BLaER1 (cell line): Measurements from ENCODE around the gene LTO1.
"Not testable (repeated sequence)": the region's sequence is repeated elsewhere in the genome, so short reads cannot be mapped to it uniquely, and the experiment has no call there.

Experiments used
- H3K27ac ChIP-seq: shearing (Covaris generic); formaldehyde crosslinking; 2 replicates; pipeline ENCODE4 v1.8.1; 2022
- H3K27me3 ChIP-seq: shearing (Covaris generic); formaldehyde crosslinking; 2 replicates; pipeline ENCODE4 v1.8.1; 2022
- H3K36me3 ChIP-seq: shearing (Covaris generic); formaldehyde crosslinking; 2 replicates; pipeline ENCODE4 v1.8.1; 2022
- H3K4me1 ChIP-seq: shearing (Covaris generic); formaldehyde crosslinking; 2 replicates; pipeline ENCODE4 v1.8.1; 2022
- H3K4me2 ChIP-seq: shearing (Covaris generic); formaldehyde crosslinking; 2 replicates; pipeline ENCODE4 v1.8.1; 2022
- H3K4me3 ChIP-seq: shearing (Covaris generic); formaldehyde crosslinking; 2 replicates; pipeline ENCODE4 v1.8.1; 2022
- H3K9ac ChIP-seq: shearing (Covaris generic); formaldehyde crosslinking; 2 replicates; pipeline ENCODE4 v1.8.1; 2022
- H3K9me3 ChIP-seq: shearing (Covaris generic); formaldehyde crosslinking; 2 replicates; pipeline ENCODE4 v1.8.1; 2022
- H4K20me1 ChIP-seq: shearing (Covaris generic); formaldehyde crosslinking; 2 replicates; pipeline ENCODE4 v1.8.1; 2022
- Cebpa-rat ChIP-seq: shearing (Covaris generic); IDR thresholded peaks from 2 replicates; pipeline ENCODE4 v1.8.1; 2022

Gene LTO1

GRCh38 chr11:69692422-69692821 is 17.3 kb upstream of the LTO1 start:
- peaks cover 37% of the 10 kb centered on the region for H3K27me3 ChIP-seq
- H3K36me3 ChIP-seq = no peaks in the 10 kb centered on the region
- 0 out of 2 replicates have a peak, but pooled peaks cover under 1% of the 10 kb centered on the region for H4K20me1 ChIP-seq
- no peak overlapping the region for H3K4me2 ChIP-seq
- H3K27ac ChIP-seq = no peak overlapping the region
- peaks cover 5% of the 10 kb centered on the region for H3K4me1 ChIP-seq
- H3K4me3 ChIP-seq = no peak overlapping the region
- no peak overlapping the region for H3K9ac ChIP-seq
- TF ChIP-seq Cebpa-rat = no peak
- no peaks in the 10 kb centered on the region; the same call in 1 of the 2 replicates for H3K9me3 ChIP-seq

GRCh38 chr11:69691463-69691862 is 16.3 kb upstream of the LTO1 start:
- no peaks in the 10 kb centered on the region for H3K36me3 ChIP-seq
- H3K4me3 ChIP-seq = no peak overlapping the region
- H3K4me1 ChIP-seq = no peaks in the 10 kb centered on the region
- no peak overlapping the region for H3K9ac ChIP-seq
- peaks cover 28% of the 10 kb centered on the region for H3K27me3 ChIP-seq
- H3K4me2 ChIP-seq = no peak overlapping the region
- H3K27ac ChIP-seq = no peak overlapping the region
- no peaks in the 10 kb centered on the region for H4K20me1 ChIP-seq
- no peak for TF ChIP-seq Cebpa-rat
- no peaks in the 10 kb centered on the region; the same call in 1 of the 2 replicates for H3K9me3 ChIP-seq

GRCh38 chr11:69689484-69690319 is 14.5 kb upstream of the LTO1 start:
- H3K4me1 ChIP-seq = peaks cover 7% of the 10 kb centered on the region; the same call in 1 of the 2 replicates
- no peaks in the 10 kb centered on the region for H4K20me1 ChIP-seq
- no peak overlapping the region for H3K9ac ChIP-seq
- no peak for TF ChIP-seq Cebpa-rat
- no peak overlapping the region for H3K27ac ChIP-seq
- no peaks in the 10 kb centered on the region for H3K36me3 ChIP-seq
- no peaks in the 10 kb centered on the region; the same call in 1 of the 2 replicates for H3K9me3 ChIP-seq
- no peak overlapping the region for H3K4me2 ChIP-seq
- peaks cover 11% of the 10 kb centered on the region for H3K27me3 ChIP-seq
- no peak overlapping the region for H3K4me3 ChIP-seq

GRCh38 chr11:69687969-69688771 is 13.0 kb upstream of the LTO1 start:
- not testable (repeated sequence) for H3K4me3 ChIP-seq, H3K27ac ChIP-seq, H3K4me1 ChIP-seq, H3K36me3 ChIP-seq, H3K9ac ChIP-seq, H4K20me1 ChIP-seq, H3K27me3 ChIP-seq, H3K9me3 ChIP-seq, H3K4me2 ChIP-seq

GRCh38 chr11:69686856-69687255 is 11.7 kb upstream of the LTO1 start:
- no peak overlapping the region for H3K4me2 ChIP-seq
- 0 out of 2 replicates have a peak, but pooled peaks cover 4% of the 10 kb centered on the region for H3K27me3 ChIP-seq
- H3K4me3 ChIP-seq = no peak overlapping the region
- no peaks in the 10 kb centered on the region for H3K9me3 ChIP-seq
- peaks cover 7% of the 10 kb centered on the region; the same call in 1 of the 2 replicates for H3K4me1 ChIP-seq
- no peak for TF ChIP-seq Cebpa-rat
- no peaks in the 10 kb centered on the region for H3K36me3 ChIP-seq
- no peak overlapping the region for H3K9ac ChIP-seq
- H4K20me1 ChIP-seq = no peaks in the 10 kb centered on the region
- H3K27ac ChIP-seq = no peak overlapping the region

GRCh38 chr11:69686452-69686851 is 11.3 kb upstream of the LTO1 start:
- no peak overlapping the region for H3K4me2 ChIP-seq
- no peak for TF ChIP-seq Cebpa-rat
- H3K4me1 ChIP-seq = peaks cover 7% of the 10 kb centered on the region; the same call in 1 of the 2 replicates
- 0 out of 2 replicates have a peak, but pooled peaks cover 4% of the 10 kb centered on the region for H3K27me3 ChIP-seq
- H3K27ac ChIP-seq = no peak overlapping the region
- no peaks in the 10 kb centered on the region for H3K36me3 ChIP-seq
- no peak overlapping the region for H3K9ac ChIP-seq
- no peak overlapping the region for H3K4me3 ChIP-seq
- no peaks in the 10 kb centered on the region for H3K9me3 ChIP-seq
- H4K20me1 ChIP-seq = no peaks in the 10 kb centered on the region

DNA sequence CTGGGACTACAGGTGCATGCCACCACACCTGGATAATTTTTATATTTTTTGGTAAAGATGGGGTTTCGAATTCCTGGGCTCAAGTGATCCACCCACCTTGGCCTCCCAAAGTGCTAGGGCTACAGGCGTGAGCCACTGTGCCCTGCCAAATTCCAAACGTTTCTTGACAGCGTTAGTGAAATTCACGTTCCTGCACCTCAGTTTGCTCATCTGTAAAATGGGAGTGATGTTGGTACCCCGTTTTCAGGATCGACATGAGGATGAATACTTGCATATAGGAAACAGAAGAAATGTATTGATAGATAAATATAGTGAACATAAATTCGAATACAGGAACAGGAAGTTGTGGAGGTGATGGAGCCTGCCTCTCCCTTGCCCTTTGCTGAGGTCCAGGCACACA is 10.2 kb upstream of the LTO1 start:
- H3K9me3 ChIP-seq = no peaks in the 10 kb centered on the region
- peaks cover 7% of the 10 kb centered on the region; the same call in 1 of the 2 replicates for H3K4me1 ChIP-seq
- no peak overlapping the region for H3K4me3 ChIP-seq
- TF ChIP-seq Cebpa-rat = no peak
- H4K20me1 ChIP-seq = no peaks in the 10 kb centered on the region
- H3K27me3 ChIP-seq = 0 out of 2 replicates have a peak, but pooled peaks cover 4% of the 10 kb centered on the region
- H3K27ac ChIP-seq = no peak overlapping the region
- H3K36me3 ChIP-seq = no peaks in the 10 kb centered on the region
- no peak overlapping the region for H3K9ac ChIP-seq
- peak overlapping the region; percentile 66 for H3K4me2 ChIP-seq

- H3K27me3 ChIP-seq = 0 out of 2 replicates have a peak, but pooled peaks cover 4% of the 10 kb centered on the region
- no peaks in the 10 kb centered on the region for H3K36me3 ChIP-seq
- no peaks in the 10 kb centered on the region for H4K20me1 ChIP-seq
- TF ChIP-seq Cebpa-rat = no peak
- H3K4me3 ChIP-seq = no peak overlapping the region
- H3K9ac ChIP-seq = no peak overlapping the region
- no peak overlapping the region for H3K27ac ChIP-seq
- peaks cover 7% of the 10 kb centered on the region; the same call in 1 of the 2 replicates for H3K4me1 ChIP-seq
- no peak overlapping the region for H3K4me2 ChIP-seq
- no peaks in the 10 kb centered on the region for H3K9me3 ChIP-seq
These were observed 9.5 kb upstream of the LTO1 start for GRCh38 chr11:69684651-69685050.

DNA sequence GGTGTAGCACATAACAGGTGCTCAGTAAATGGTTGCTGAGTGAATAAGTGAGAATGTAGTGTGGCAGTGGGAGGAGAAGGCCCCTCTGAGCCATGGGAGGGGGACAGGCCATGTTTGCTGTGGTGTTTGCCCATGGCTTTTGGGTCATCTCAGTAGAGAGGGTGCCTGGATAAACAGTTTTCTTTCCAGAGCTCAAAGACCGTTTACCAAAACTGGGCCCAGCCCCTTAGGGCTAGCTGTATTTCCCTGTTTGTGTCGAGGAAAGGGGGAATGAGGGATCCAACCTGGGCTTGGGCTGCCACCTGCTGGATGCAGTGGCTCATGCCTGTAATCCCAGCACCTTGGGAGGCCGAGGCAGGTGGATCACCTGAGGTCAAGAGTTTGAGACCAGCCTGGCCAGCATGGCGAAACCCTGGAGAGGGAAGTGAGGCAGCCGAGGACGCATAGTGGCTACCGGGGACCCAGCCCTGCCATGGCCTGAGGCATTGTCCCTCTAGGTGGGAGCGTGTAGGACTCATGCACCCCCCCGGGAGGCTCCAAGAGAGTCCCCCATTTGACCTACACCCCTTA is 8.7 kb upstream of the LTO1 start:
- H3K36me3 ChIP-seq = no peaks in the 10 kb centered on the region
- H3K4me2 ChIP-seq = no peak overlapping the region
- peaks cover 7% of the 10 kb centered on the region; the same call in 1 of the 2 replicates for H3K4me1 ChIP-seq
- no peak overlapping the region for H3K9ac ChIP-seq
- no peaks in the 10 kb centered on the region for H4K20me1 ChIP-seq
- no peaks in the 10 kb centered on the region for H3K9me3 ChIP-seq
- no peak overlapping the region for H3K4me3 ChIP-seq
- H3K27ac ChIP-seq = no peak overlapping the region
- no peak for TF ChIP-seq Cebpa-rat
- H3K27me3 ChIP-seq = 0 out of 2 replicates have a peak, but pooled peaks cover 4% of the 10 kb centered on the region
